ENCODE measurements around the gene CYP27B1. TPM values are rescaled to one million over a fixed set of nuclear protein-coding genes. Genes with fewer than 3 reads are reported as not detected.

CYP27B1 gene
- total and polyA plus RNA-seq, 10 of the 15 experiments (the other 5 are each of a cell fraction or from before 2014, with no cell fraction given) = 0.10 to 2.7 (median 1.1) TPM

DNA sequence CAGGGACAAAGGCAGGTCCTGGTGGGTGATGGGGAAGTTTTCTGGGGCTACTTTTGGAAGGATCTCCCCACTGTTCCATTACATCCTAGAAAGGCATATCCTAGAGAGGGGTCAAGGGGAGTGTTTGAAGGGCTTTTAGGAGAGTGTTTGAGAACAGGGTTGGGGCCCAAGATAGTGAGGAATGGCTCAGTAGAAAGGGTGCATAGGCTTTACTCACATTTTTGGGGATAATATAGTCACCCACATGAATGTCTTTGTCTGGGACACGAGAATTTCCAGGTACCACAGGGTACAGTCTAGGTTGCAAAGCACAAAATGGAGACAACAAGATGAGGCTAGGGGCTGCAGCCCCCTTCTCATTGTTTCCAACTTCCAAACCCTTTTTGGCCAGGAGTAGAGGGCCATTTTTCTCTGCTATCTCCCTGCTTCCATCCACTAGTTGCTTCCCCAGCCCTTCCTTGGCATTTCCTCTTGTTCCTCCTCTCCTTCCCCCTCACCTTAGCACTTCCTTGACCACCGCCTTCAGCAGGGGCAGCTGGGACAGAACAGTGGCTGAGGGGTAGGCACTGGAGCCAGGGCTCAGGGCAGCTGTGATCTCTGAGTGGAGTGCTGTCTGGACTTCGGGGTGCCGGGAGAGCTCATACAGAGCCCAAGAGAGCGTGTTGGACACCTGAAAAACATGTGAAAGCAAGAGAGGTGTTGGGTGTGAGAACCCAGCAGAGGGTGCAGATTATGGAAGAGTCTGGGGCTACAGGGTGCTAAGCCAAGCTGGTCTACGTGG is 2.8 kb downstream of the CYP27B1 start (continued):
- TF ChIP-seq, protein P1, sequence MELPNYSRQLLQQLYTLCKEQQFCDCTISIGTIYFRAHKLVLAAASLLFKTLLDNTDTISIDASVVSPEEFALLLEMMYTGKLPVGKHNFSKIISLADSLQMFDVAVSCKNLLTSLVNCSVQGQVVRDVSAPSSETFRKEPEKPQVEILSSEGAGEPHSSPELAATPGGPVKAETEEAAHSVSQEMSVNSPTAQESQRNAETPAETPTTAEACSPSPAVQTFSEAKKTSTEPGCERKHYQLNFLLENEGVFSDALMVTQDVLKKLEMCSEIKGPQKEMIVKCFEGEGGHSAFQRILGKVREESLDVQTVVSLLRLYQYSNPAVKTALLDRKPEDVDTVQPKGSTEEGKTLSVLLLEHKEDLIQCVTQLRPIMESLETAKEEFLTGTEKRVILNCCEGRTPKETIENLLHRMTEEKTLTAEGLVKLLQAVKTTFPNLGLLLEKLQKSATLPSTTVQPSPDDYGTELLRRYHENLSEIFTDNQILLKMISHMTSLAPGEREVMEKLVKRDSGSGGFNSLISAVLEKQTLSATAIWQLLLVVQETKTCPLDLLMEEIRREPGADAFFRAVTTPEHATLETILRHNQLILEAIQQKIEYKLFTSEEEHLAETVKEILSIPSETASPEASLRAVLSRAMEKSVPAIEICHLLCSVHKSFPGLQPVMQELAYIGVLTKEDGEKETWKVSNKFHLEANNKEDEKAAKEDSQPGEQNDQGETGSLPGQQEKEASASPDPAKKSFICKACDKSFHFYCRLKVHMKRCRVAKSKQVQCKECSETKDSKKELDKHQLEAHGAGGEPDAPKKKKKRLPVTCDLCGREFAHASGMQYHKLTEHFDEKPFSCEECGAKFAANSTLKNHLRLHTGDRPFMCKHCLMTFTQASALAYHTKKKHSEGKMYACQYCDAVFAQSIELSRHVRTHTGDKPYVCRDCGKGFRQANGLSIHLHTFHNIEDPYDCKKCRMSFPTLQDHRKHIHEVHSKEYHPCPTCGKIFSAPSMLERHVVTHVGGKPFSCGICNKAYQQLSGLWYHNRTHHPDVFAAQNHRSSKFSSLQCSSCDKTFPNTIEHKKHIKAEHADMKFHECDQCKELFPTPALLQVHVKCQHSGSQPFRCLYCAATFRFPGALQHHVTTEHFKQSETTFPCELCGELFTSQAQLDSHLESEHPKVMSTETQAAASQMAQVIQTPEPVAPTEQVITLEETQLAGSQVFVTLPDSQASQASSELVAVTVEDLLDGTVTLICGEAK (IDR thresholded peaks at IDR 0.05; ENCODE audit: borderline replicate concordance) = no peak
- TF ChIP-seq CREM (IDR thresholded peaks at IDR 0.05; ENCODE audit: low read depth) = no peak
- TF ChIP-seq RB1 (IDR thresholded peaks at IDR 0.05; ENCODE audit: borderline replicate concordance) = no peak
- TF ChIP-seq NBN (IDR thresholded peaks at IDR 0.05) = no peak

DNA sequence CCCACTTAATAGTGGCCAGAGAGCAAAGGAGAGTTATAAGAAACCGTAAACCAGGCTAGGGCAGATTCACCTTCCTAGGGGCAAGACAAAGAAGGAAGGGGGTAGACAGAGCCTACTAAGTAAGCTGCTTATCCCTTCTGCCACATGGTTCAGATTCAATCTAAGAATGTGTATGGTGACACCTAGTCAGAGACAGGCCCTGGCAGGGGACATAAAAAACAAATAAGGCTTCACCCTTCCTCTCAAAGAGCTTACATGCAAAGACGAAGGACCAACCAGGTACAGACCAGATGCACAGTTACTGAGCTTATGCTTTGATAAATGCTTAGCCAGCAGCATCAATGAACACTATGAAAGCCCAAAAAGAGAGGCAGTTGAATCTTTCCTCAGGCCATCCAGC is 4.4 kb downstream of the CYP27B1 start:
- 73% methylated on average over 2 of the region's 2 CpGs for WGBS (ENCODE audit: insufficient coverage, insufficient replicate concordance, low lambda C conversion rate, missing lambda C conversion rate)
- Histone ChIP-seq H3K36me3 (ENCODE audit: control insufficient read depth in 2 of 2, insufficient read depth in 2 of 2, low read length in 1 of 2) (peaks cover 0 to 3% of the 10 kb centered on the region in 2 experiments; a peak in 2 of 4 replicates), H3K4me2 (ENCODE audit: control insufficient read depth, insufficient read depth) (no peak overlapping the region), H3K4me3 (no peak overlapping the region), H3K9me3 (replicated peaks; ENCODE audit: control insufficient read depth, insufficient read depth, low read length) (no peaks in the 10 kb centered on the region; the same call in 2 of the 3 replicates), H3K27me3 (replicated peaks in 1 of 2; ENCODE audit: control insufficient read depth in 2 of 2, insufficient read depth in 2 of 2, low read length in 1 of 2) (peaks cover 11 to 23% of the 10 kb centered on the region in 2 experiments; a peak in 3 of 4 replicates), H3K9ac (ENCODE audit: control insufficient read depth, insufficient read depth, low read length) (no peak overlapping the region), H3K27ac (ENCODE audit: control insufficient read depth, insufficient read depth) (no peak overlapping the region), H2AFZ (ENCODE audit: control insufficient read depth, low read depth, low read length) (no peak overlapping the region), H3K4me1 (ENCODE audit: control insufficient read depth, insufficient read depth, low read length) (peaks cover 22% of the 10 kb centered on the region), H4K20me1 (ENCODE audit: control insufficient read depth, insufficient read depth) (no peaks in the 10 kb centered on the region; the same call in 1 of the 2 replicates), H3K79me2 (ENCODE audit: control insufficient read depth, insufficient read depth, low read length) (no peaks in the 10 kb centered on the region)
- RAD21 ChIA-PET (ENCODE audit: unreplicated experiment) = no interaction called here
- SMC1A ChIA-PET (ENCODE audit: uncharacterized antibody, unreplicated experiment) = interaction anchor here (0.7 kb wide), 1 partner anchor 282 kb away, joined by 3 read pairs; the partner anchor contains the start of gene ARHGAP9
- CTCF ChIA-PET = interaction anchor here (0.6 to 0.9 kb wide), 3 partner anchors 14 to 195 kb away, joined by 3 to 4 read pairs (median 3); no protein-coding TSS in a partner anchor
- in situ Hi-C loops (cut with MboI) (no loop called here), intact Hi-C loops (cut with micrococcal nuclease; ENCODE audit: unreplicated experiment) (no loop called here)
- no peak for ATAC-seq
- DNase-seq (ENCODE audit: low read depth, low spot score) = no peak
- POLR2A ChIA-PET = interaction anchor here (0.5 kb wide), 1 partner anchor 62 kb away, joined by 3 read pairs; no protein-coding TSS in a partner anchor
- FAIRE-seq = no peak
- no TSS peak for BruUV-seq (replicated peaks)
- TF ChIP-seq SMAD5 (IDR thresholded peaks at IDR 0.05; ENCODE audit: low read depth) = no peak
- no peak for TF ChIP-seq JUND (IDR thresholded peaks at IDR 0.05; ENCODE audit: low read depth, low read length)
- TF ChIP-seq, protein P2, sequence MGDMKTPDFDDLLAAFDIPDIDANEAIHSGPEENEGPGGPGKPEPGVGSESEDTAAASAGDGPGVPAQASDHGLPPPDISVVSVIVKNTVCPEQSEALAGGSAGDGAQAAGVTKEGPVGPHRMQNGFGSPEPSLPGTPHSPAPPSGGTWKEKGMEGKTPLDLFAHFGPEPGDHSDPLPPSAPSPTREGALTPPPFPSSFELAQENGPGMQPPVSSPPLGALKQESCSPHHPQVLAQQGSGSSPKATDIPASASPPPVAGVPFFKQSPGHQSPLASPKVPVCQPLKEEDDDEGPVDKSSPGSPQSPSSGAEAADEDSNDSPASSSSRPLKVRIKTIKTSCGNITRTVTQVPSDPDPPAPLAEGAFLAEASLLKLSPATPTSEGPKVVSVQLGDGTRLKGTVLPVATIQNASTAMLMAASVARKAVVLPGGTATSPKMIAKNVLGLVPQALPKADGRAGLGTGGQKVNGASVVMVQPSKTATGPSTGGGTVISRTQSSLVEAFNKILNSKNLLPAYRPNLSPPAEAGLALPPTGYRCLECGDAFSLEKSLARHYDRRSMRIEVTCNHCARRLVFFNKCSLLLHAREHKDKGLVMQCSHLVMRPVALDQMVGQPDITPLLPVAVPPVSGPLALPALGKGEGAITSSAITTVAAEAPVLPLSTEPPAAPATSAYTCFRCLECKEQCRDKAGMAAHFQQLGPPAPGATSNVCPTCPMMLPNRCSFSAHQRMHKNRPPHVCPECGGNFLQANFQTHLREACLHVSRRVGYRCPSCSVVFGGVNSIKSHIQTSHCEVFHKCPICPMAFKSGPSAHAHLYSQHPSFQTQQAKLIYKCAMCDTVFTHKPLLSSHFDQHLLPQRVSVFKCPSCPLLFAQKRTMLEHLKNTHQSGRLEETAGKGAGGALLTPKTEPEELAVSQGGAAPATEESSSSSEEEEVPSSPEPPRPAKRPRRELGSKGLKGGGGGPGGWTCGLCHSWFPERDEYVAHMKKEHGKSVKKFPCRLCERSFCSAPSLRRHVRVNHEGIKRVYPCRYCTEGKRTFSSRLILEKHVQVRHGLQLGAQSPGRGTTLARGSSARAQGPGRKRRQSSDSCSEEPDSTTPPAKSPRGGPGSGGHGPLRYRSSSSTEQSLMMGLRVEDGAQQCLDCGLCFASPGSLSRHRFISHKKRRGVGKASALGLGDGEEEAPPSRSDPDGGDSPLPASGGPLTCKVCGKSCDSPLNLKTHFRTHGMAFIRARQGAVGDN (IDR thresholded peaks at IDR 0.05) = no peak
- TF ChIP-seq CBX3 (IDR thresholded peaks at IDR 0.05; ENCODE audit: borderline replicate concordance, low read depth) = no peak
- TF ChIP-seq, protein P3, sequence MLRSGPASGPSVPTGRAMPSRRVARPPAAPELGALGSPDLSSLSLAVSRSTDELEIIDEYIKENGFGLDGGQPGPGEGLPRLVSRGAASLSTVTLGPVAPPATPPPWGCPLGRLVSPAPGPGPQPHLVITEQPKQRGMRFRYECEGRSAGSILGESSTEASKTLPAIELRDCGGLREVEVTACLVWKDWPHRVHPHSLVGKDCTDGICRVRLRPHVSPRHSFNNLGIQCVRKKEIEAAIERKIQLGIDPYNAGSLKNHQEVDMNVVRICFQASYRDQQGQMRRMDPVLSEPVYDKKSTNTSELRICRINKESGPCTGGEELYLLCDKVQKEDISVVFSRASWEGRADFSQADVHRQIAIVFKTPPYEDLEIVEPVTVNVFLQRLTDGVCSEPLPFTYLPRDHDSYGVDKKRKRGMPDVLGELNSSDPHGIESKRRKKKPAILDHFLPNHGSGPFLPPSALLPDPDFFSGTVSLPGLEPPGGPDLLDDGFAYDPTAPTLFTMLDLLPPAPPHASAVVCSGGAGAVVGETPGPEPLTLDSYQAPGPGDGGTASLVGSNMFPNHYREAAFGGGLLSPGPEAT (IDR thresholded peaks at IDR 0.05; ENCODE audit: low read depth) = no peak
- TF ChIP-seq POLR2A (IDR thresholded peaks at IDR 0.05; ENCODE audit: low read depth, low read length) = no peak
- TF ChIP-seq RFX5 (IDR thresholded peaks at IDR 0.05; ENCODE audit: low read depth, low read length) = no peak
- TF ChIP-seq GATAD2B (conservative IDR thresholded peaks at IDR 0.05; ENCODE audit: low read depth) = no peak
- TF ChIP-seq ZNF207 (IDR thresholded peaks at IDR 0.05; ENCODE audit: borderline replicate concordance) = no peak

Data from GM12878 (cell line).